Measurements from ENCODE around the gene SEPTIN12. TPM values are rescaled to one million over a fixed set of nuclear protein-coding genes. Genes with fewer than 3 reads are reported as not detected.

SEPTIN12 gene
- total RNA-seq, 6 experiments from 2014 or later, result not detected

GRCh38 chr16:4733211-4733742 lies 54.9 kb downstream of the SEPTIN12 start:
- 31% methylated on average over 17 of the region's 17 CpGs for WGBS (ENCODE audit: insufficient coverage, low coverage, low lambda C conversion rate, missing lambda C conversion rate)

DNA sequence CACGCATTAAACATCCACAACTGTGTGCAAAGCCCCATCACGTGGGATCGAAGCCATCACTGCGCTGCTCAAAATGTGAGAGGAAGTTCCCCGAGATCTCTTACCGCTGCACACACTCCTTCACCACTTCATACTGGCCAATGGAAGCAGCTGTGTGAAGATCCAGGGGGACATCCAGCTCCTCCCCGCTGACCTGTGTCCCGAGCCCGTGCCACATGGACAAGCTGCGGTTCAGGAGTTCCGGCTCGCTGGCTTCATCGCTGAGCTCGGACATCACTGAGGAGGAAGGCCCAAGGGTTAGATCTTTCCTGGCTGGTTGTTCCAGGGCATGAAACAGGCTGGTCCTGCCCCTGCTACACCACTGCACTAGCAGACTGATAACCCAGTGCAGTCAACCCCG lies 58.3 kb downstream of the SEPTIN12 start:
- intact Hi-C loops (cut with DNase I), result loop anchor here in 1 of 2 donors (10.0 kb wide), 1 partner anchor 225 kb away; the partner anchor contains the start of gene SEC14L5
- H3K9me3 ChIP-seq, result no peaks in the 10 kb centered on the region
- peaks cover 0 to 16% (median 6%) of the 10 kb centered on the region in 4 donors for H3K36me3 ChIP-seq
- no peaks in the 10 kb centered on the region for H3K27me3 ChIP-seq
- TF ChIP-seq POLR2A (IDR thresholded peaks at IDR 0.05), result no peak
- TF ChIP-seq, protein P1, sequence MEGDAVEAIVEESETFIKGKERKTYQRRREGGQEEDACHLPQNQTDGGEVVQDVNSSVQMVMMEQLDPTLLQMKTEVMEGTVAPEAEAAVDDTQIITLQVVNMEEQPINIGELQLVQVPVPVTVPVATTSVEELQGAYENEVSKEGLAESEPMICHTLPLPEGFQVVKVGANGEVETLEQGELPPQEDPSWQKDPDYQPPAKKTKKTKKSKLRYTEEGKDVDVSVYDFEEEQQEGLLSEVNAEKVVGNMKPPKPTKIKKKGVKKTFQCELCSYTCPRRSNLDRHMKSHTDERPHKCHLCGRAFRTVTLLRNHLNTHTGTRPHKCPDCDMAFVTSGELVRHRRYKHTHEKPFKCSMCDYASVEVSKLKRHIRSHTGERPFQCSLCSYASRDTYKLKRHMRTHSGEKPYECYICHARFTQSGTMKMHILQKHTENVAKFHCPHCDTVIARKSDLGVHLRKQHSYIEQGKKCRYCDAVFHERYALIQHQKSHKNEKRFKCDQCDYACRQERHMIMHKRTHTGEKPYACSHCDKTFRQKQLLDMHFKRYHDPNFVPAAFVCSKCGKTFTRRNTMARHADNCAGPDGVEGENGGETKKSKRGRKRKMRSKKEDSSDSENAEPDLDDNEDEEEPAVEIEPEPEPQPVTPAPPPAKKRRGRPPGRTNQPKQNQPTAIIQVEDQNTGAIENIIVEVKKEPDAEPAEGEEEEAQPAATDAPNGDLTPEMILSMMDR (IDR thresholded peaks at IDR 0.05), result no peak
- no peak overlapping the region for H3K27ac ChIP-seq
- H3K4me1 ChIP-seq, result peaks cover 0 to 6% (median 0%) of the 10 kb centered on the region in 4 donors
- 94% methylated on average over 13 of the region's 15 CpGs for WGBS (ENCODE audit: insufficient coverage, low coverage, low lambda C conversion rate, missing lambda C conversion rate)
- ATAC-seq, result no peak
- H3K4me3 ChIP-seq, result no peak overlapping the region
- no peak for DNase-seq

More at GRCh38 chr16:4733211-4733742, 54.9 kb downstream of the SEPTIN12 start:
- Histone ChIP-seq H3K4me1 (peaks cover 0 to 11% (median 0%) of the 10 kb centered on the region in 4 donors), H3K9me3 (no peaks in the 10 kb centered on the region), H3K4me3 (peak overlapping the region; percentile 80 to 97 (median 94)), H3K36me3 (peaks cover 0 to 9% (median 2%) of the 10 kb centered on the region in 4 donors), H3K27me3 (no peaks in the 10 kb centered on the region), H3K27ac (peak overlapping the region in 1 of 3 donors; percentile 12)
- TF ChIP-seq, protein P1 (IDR thresholded peaks at IDR 0.05), result no peak
- TF ChIP-seq POLR2A (IDR thresholded peaks at IDR 0.05), result no peak
- no peak for DNase-seq
- intact Hi-C loops (cut with DNase I), result loop anchor here in 1 of 2 donors (10.0 kb wide), 1 partner anchor 222 kb away; the partner anchor contains the start of gene SEC14L5
- ATAC-seq, result no peak

DNA sequence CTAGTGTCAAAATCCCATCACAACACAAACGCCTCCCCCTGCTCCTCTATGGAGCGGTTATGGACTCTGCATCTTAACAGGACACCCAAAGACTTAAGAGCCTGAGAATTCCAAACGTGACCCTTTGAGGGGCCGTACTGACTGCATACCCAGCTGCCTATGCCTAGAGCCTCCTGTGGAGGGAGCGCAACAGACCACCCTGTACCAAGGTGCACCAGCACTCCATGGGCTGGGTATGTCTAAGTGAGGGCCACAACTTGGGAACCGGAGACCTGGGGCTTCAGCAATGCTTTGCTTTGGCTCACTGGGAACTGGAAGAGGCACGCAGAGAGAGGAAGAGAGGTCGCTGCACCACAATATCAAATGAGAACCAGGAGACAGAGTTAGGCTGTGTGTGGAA lies 59.5 kb downstream of the SEPTIN12 start:
- DNase-seq (no peak), ATAC-seq (no peak)
- intact Hi-C loops (cut with DNase I), result no loop called here
- Histone ChIP-seq H3K27ac (no peak overlapping the region), H3K36me3 (peaks cover 0 to 16% (median 6%) of the 10 kb centered on the region in 4 donors), H3K4me1 (peaks cover 0 to 6% (median 0%) of the 10 kb centered on the region in 4 donors), H3K4me3 (no peak overlapping the region), H3K9me3 (no peaks in the 10 kb centered on the region), H3K27me3 (no peaks in the 10 kb centered on the region)
- 94% methylated on average over 5 of the region's 8 CpGs for WGBS (ENCODE audit: insufficient coverage, low coverage, low lambda C conversion rate, missing lambda C conversion rate)
- TF ChIP-seq POLR2A (IDR thresholded peaks at IDR 0.05), result no peak
- TF ChIP-seq, protein P1 (IDR thresholded peaks at IDR 0.05), result no peak

Small RNA genes within 50 kb of the gene (small RNA-seq; reads per million reads assigned to genes)
- 0 reads per million in 2 experiments for gene RF00017

Other genes starting within 250 kb of the SEPTIN12 start
- 10 to 100 TPM; 15.7 to 23.2 (median 18.4) TPM for gene CDIP1, start 249.6 kb downstream of the SEPTIN12 start, total RNA-seq
- gene C16orf96, start 232.0 kb downstream of the SEPTIN12 start, total RNA-seq, result under 1 TPM in 5 of 6 experiments, not detected in 1; 0.06 to 0.24 (median 0.16) TPM
- gene UBALD1, start 173.5 kb downstream of the SEPTIN12 start, total RNA-seq, result 10 to 100 TPM in 4 of 6 experiments, 1 to 10 TPM in 2; 6.4 to 29.5 (median 17.2) TPM
- gene MGRN1, start 163.5 kb downstream of the SEPTIN12 start, total RNA-seq, result 10 to 100 TPM; 42.5 to 67.3 (median 49.5) TPM
- gene NUDT16L1, start 94.8 kb downstream of the SEPTIN12 start, total RNA-seq, result 10 to 100 TPM; 17.8 to 36.3 (median 23.0) TPM
- 10 to 100 TPM in 1 of 6 experiments, 1 to 10 TPM in 5; 4.7 to 10.7 (median 7.6) TPM for gene ANKS3, start 54.1 kb downstream of the SEPTIN12 start, total RNA-seq
- under 1 TPM in 5 of 6 experiments, not detected in 1; 0.12 to 0.92 (median 0.42) TPM for gene DNAAF8, start 53.8 kb downstream of the SEPTIN12 start, total RNA-seq
- gene ZNF500, start 21.2 kb downstream of the SEPTIN12 start, total RNA-seq, result 1 to 10 TPM; 4.5 to 6.6 (median 5.8) TPM
- under 1 TPM in 2 of 6 experiments, not detected in 4; 0.44 to 0.95 TPM for gene SMIM22, start 7.0 kb upstream of the SEPTIN12 start, total RNA-seq
- gene ROGDI, start 14.3 kb upstream of the SEPTIN12 start, total RNA-seq, result 10 to 100 TPM in 5 of 6 experiments, 1 to 10 TPM in 1; 8.3 to 24.2 (median 14.0) TPM
- gene GLYR1, start 58.9 kb upstream of the SEPTIN12 start, total RNA-seq, result 10 to 100 TPM; 33.1 to 55.2 (median 51.2) TPM
- gene UBN1, start 59.1 kb upstream of the SEPTIN12 start, total RNA-seq, result 10 to 100 TPM; 12.0 to 18.6 (median 16.2) TPM
- 10 to 100 TPM in 4 of 6 experiments, 1 to 10 TPM in 2; 6.9 to 23.8 (median 14.4) TPM for gene PPL, start 148.8 kb upstream of the SEPTIN12 start, total RNA-seq
- gene SEC14L5, start 170.0 kb upstream of the SEPTIN12 start, total RNA-seq, result 1 to 10 TPM in 1 of 6 experiments, under 1 TPM in 4, not detected in 1; 0.09 to 1.1 (median 0.60) TPM
- 10 to 100 TPM in 2 of 6 experiments, 1 to 10 TPM in 4; 6.6 to 22.1 (median 8.4) TPM for gene NAGPA, start 245.6 kb upstream of the SEPTIN12 start, total RNA-seq